Suprapubic skin (tissue), 4 donors: ENCODE measurements around the gene IFNAR1. TPM values are rescaled to one million over a fixed set of nuclear protein-coding genes. Genes with fewer than 3 reads are reported as not detected.

Experiments used
- DNase-seq, 2 donors: peaks; one replicate each; pipeline ENCODE4 v3.0.0-alpha.2; 2019; ENCODE audit warnings: low spot score in 2 of 2
- H3K27ac ChIP-seq: fragments of 200-600 bp; sonication (generic); one replicate; pipeline ENCODE4 v1.5.1; 2019
- H3K27me3 ChIP-seq: fragments of 200-600 bp; sonication (generic); one replicate; pipeline ENCODE4 v1.5.1; 2019
- H3K36me3 ChIP-seq: fragments of 200-600 bp; sonication (generic); one replicate; pipeline ENCODE4 v1.5.1; 2019
- H3K4me1 ChIP-seq: fragments of 200-600 bp; sonication (generic); one replicate; pipeline ENCODE4 v1.5.1; 2019
- H3K4me3 ChIP-seq: fragments of 200-600 bp; sonication (generic); one replicate; pipeline ENCODE4 v1.5.1; 2019; ENCODE audit warnings: mild to moderate bottlenecking
- H3K9me3 ChIP-seq: fragments of 200-600 bp; sonication (generic); one replicate; pipeline ENCODE4 v1.5.1; 2019
- EP300 ChIP-seq: sonication (generic); formaldehyde crosslinking; IDR thresholded peaks from one replicate; pipeline ENCODE4 v1.6.1; 2017; ENCODE audit warnings: antibody characterized with exemption
- POLR2A ChIP-seq, 2 donors: fragments of 450-650 bp; IDR thresholded peaks; one replicate each; pipeline ENCODE4 v1.6.1; 2017; ENCODE audit warnings: antibody characterized with exemption in 2 of 2, mild to moderate bottlenecking in 2 of 2, moderate library complexity in 2 of 2
- POLR2AphosphoS5 ChIP-seq, 3 donors: sonication (generic); formaldehyde crosslinking; IDR thresholded peaks; one replicate each; pipeline ENCODE4 v1.6.1; 2017; ENCODE audit warnings: antibody characterized with exemption in 3 of 3
- WGBS: methylation state at CpG from one replicate; pipeline ENCODE4 v1.1.5; 2018; 5-methylcytosine and 5-hydroxymethylcytosine counted together
- total RNA-seq, 4 donors: library from RNA; depleted of rRNA; stranded (reverse); fragments of >200 nt; gene quantifications; one replicate each; pipeline ENCODE4 v1.1.0, GENCODE V29; 2016
- TF ChIP-seq, protein P1 (sequence below), 2 donors: fragments of 200-600 bp in 1 of 2; fragments of 450-650 bp in 1 of 2; sonication (generic) in 1 of 2; IDR thresholded peaks; one replicate each; pipeline ENCODE4 v1.5.1; 2016 to 2019; ENCODE audit warnings: antibody characterized with exemption in 2 of 2, mild to moderate bottlenecking in 1 of 2, moderate library complexity in 1 of 2

Gene IFNAR1
- total RNA-seq, 4 donors from 2014 or later: 15.9 to 37.3 (median 22.6) TPM

DNA sequence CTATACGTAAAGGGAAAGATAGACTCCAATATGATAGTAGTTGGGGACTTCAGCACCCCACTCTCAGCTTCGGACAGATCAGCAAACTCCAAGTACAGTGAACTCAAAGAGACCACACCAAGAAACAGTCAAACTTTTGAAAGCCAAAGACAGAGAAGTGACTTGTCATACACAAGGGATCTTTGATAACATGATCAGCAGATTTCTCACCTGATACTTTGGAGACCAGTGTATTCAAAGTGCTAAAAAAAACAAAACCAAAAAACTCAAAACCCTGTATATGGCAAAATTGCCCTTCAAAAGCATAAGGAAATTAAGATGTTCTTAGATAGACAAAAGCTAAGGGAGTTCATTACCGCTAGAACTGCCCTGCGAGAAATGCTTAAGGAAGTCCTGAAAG is 9.4 kb downstream of the IFNAR1 start:
- 74% methylated on average over 4 of the region's 4 CpGs for whole genome bisulfite sequencing
- DNase-seq: no peak
- H3K27me3 ChIP-seq: no peaks in the 10 kb centered on the region
- H3K4me3 ChIP-seq: no peak overlapping the region
- H3K36me3 ChIP-seq: peaks cover 23% of the 10 kb centered on the region
- peaks cover 3% of the 10 kb centered on the region for H3K9me3 ChIP-seq
- no peak overlapping the region for H3K27ac ChIP-seq
- H3K4me1 ChIP-seq: no peaks in the 10 kb centered on the region
- TF ChIP-seq, protein P1, sequence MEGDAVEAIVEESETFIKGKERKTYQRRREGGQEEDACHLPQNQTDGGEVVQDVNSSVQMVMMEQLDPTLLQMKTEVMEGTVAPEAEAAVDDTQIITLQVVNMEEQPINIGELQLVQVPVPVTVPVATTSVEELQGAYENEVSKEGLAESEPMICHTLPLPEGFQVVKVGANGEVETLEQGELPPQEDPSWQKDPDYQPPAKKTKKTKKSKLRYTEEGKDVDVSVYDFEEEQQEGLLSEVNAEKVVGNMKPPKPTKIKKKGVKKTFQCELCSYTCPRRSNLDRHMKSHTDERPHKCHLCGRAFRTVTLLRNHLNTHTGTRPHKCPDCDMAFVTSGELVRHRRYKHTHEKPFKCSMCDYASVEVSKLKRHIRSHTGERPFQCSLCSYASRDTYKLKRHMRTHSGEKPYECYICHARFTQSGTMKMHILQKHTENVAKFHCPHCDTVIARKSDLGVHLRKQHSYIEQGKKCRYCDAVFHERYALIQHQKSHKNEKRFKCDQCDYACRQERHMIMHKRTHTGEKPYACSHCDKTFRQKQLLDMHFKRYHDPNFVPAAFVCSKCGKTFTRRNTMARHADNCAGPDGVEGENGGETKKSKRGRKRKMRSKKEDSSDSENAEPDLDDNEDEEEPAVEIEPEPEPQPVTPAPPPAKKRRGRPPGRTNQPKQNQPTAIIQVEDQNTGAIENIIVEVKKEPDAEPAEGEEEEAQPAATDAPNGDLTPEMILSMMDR (IDR thresholded peaks at IDR 0.05): no peak

DNA sequence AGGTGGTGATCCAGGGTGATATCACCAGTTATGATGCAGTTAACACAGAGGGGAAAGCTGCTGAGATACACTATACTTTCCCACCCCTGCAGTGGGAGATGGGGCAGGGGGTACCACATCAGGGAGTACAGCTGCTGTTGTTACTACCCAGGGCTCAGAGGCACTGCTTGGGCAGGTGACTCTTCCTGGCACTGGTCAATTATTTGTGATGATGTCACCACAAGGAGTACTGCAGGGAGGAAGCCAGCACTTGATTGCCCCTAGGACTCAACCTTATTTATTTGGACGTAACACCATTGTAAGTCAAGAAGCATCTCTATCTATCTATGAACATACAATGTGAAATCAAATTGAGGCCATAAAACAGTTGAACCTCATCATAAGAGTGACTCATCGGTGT is 10.1 kb downstream of the IFNAR1 start:
- no peaks in the 10 kb centered on the region for H3K4me1 ChIP-seq
- no peak overlapping the region for H3K4me3 ChIP-seq
- no peak overlapping the region for H3K27ac ChIP-seq
- 88% methylated on average over 2 of the region's 2 CpGs for WGBS
- DNase-seq: no peak
- peaks cover 23% of the 10 kb centered on the region for H3K36me3 ChIP-seq
- no peaks in the 10 kb centered on the region for H3K27me3 ChIP-seq
- TF ChIP-seq, protein P1 (IDR thresholded peaks at IDR 0.05): no peak
- TF ChIP-seq POLR2A (IDR thresholded peaks at IDR 0.05): no peak
- no peak for TF ChIP-seq POLR2AphosphoS5 (IDR thresholded peaks at IDR 0.05)
- TF ChIP-seq EP300: no peak
- peaks cover 3% of the 10 kb centered on the region for H3K9me3 ChIP-seq

DNA sequence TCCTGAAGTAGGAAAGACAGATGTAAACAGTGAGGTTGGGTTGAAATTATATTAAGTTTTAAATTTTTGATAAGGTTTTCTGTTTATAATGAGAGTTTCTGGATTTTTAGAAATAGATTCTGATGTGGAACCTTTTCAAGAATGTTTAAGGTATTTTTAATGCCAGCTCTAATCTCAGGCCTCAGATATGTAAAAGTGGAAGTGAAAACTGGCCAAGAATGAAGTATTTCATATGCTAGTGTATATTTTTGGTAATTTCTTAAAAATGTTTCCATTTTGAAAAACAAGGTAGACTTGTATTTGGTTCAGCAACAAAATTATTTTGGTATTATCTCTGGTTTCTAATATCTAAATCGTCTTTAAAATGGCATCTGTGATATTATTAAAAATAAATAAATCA is 14.4 kb downstream of the IFNAR1 start:
- Histone ChIP-seq H3K27me3 (no peaks in the 10 kb centered on the region), H3K9me3 (no peaks in the 10 kb centered on the region), H3K4me3 (no peak overlapping the region), H3K4me1 (no peaks in the 10 kb centered on the region), H3K36me3 (peaks cover 40% of the 10 kb centered on the region), H3K27ac (no peak overlapping the region)
- no peak for TF ChIP-seq EP300
- TF ChIP-seq POLR2A (IDR thresholded peaks at IDR 0.05): no peak
- no peak for TF ChIP-seq POLR2AphosphoS5 (IDR thresholded peaks at IDR 0.05)
- TF ChIP-seq, protein P1 (IDR thresholded peaks at IDR 0.05): no peak
- no peak for DNase-seq
- WGBS: 96% methylated on average over 1 of the region's 1 CpG

DNA sequence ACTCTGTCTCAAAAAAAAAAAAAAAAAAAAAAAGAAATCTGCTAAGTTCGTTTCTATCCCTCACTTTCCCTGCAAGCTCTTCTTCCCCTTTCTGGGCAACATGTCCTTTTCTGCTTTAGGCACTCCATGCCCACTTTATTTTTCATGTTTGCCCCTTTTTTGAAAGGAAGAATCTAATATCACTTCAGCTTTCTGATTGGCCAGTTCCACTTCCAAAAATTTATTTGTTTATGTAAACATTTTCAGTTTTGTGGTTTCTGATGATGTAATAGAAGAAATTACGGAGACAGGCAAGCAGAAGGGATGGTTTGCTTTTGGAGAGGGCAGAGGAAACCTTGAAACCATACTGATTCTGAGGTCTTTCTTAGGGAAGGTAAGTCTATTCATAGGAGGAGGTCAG is 15.1 kb downstream of the IFNAR1 start:
- Histone ChIP-seq H3K9me3 (no peaks in the 10 kb centered on the region), H3K27ac (no peak overlapping the region), H3K4me1 (no peaks in the 10 kb centered on the region), H3K4me3 (no peak overlapping the region), H3K27me3 (no peaks in the 10 kb centered on the region), H3K36me3 (peaks cover 44% of the 10 kb centered on the region)
- TF ChIP-seq, protein P1 (IDR thresholded peaks at IDR 0.05): no peak
- TF ChIP-seq EP300 (no peak), POLR2AphosphoS5 (IDR thresholded peaks at IDR 0.05) (no peak), POLR2A (IDR thresholded peaks at IDR 0.05) (no peak)
- WGBS: 55% methylated on average over 2 of the region's 2 CpGs
- no peak for DNase-seq

DNA sequence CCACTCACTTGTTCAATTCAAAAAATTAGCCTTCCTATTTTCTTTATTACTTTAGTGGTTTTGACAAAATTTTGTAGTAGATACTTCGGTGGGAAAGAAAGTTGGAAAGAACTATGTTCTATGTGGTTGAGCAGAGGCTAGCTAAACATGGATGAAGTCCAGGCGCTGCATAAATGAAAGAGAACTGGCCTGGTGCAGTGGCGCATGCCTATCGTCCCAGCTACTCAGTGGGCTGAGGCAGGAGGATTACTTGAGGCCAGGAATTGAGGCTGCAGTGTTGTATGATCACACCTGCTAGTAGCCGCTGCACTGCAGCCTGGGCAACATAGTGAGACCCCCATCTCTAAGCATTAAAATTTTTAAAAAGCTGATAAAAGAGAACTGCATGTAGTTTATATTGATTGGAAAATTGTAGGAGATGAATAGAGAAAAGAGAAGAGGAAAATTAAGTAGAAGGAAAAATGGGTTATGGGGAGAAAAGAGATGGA is 21.0 kb downstream of the IFNAR1 start:
- peaks cover 57% of the 10 kb centered on the region for H3K36me3 ChIP-seq
- no peaks in the 10 kb centered on the region for H3K27me3 ChIP-seq
- H3K4me3 ChIP-seq: no peak overlapping the region
- DNase-seq: no peak
- WGBS: 95% methylated on average over 5 of the region's 5 CpGs
- H3K27ac ChIP-seq: no peak overlapping the region
- TF ChIP-seq, protein P1 (IDR thresholded peaks at IDR 0.05): no peak
- TF ChIP-seq POLR2A (IDR thresholded peaks at IDR 0.05) (no peak), EP300 (no peak), POLR2AphosphoS5 (IDR thresholded peaks at IDR 0.05) (no peak)
- no peaks in the 10 kb centered on the region for H3K9me3 ChIP-seq
- H3K4me1 ChIP-seq: peaks cover 5% of the 10 kb centered on the region
